Measurements from ENCODE around the gene RIPK1. TPM values are rescaled to one million over a fixed set of nuclear protein-coding genes. Genes with fewer than 3 reads are reported as not detected.

Gene RIPK1
- 30.5 and 32.9 TPM in 2 replicates for total RNA-seq

DNA sequence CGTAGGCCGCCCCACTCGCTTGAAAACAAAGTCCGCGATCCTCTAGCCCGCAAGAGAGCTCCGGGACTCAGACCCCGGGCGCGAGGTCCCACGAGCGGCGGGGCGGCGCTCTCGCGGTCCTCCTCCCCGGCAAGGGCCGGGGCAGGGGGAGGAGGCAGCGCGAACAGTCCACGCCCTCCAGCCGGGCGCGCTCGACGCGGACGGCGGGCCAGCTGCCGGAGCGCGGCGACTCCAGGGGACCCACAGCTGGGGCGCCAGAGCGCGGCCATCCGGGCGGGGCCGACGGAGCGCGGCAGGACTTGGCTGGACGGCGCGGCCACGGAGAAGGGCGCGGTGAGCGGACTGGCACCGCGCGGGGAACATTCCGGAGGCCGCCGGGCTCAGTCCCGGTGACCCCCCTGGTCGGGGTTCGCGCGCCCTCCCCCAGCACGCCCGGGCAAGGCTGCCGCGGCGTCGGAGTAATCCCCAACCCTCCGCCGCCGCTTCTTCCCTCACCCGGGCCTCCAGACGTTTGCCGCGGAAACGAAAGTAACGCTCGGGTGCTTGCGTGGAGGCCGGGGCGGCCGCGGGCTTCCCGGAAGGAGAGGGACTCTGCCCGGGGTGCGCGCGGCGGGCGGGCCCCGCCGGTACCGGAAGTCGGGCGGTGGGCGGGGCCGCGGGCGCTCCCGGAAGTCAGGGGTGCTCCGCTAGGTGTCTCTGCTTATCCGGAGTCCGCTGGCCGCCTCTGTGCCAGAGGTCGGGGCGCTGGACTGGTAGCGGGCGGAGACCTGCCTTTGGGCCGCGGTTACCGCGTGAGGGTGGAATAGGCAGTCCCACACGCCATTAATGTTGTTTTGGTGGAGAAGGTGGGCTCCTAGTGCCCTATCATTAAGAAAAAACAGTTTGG lies at the start of gene RIPK1:
TSS of gene RIPK1 (plus strand) at position 166 of the 886 bp plus-strand sequence. CDS start 8,330 bp downstream, outside the sequence.

DNA sequence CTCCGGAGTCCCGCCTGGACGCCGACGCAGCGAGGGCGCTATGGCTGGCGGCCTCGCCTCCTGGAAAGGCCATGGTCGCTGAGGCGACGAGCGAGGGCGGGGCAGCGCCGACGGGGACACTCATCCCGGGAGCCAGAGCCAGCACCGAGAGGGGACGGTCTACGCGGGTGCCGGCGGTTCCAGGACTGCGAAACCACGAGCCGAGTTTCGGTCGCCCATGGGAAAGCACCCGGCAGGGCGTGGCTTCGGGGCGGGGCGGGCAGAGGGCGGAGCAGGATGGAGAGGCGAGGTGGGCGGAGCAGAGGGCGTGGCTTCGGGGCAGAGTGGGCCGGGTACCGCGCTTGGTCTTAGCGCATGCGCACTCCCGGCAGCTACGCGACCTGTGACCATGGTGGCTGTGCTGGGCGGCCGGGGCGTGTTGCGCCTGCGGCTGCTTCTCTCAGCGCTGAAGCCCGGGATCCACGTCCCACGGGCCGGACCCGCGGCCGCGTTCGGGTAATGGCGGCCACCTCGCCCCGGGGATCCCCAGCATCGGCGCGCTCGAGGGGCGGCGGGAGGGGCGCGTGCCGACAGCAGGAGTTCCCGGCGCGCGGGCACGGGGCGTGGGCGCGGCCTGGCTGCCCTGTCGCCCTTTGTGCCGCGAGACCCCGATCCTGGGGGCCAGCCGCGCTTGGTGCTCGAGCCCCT lies 50.2 kb downstream of the RIPK1 start, which contains the start of gene BPHL:
TSS of gene BPHL (plus strand) at position 359 of the 687 bp plus-strand sequence. CDS start at position 389, 30 bp downstream.

DNA sequence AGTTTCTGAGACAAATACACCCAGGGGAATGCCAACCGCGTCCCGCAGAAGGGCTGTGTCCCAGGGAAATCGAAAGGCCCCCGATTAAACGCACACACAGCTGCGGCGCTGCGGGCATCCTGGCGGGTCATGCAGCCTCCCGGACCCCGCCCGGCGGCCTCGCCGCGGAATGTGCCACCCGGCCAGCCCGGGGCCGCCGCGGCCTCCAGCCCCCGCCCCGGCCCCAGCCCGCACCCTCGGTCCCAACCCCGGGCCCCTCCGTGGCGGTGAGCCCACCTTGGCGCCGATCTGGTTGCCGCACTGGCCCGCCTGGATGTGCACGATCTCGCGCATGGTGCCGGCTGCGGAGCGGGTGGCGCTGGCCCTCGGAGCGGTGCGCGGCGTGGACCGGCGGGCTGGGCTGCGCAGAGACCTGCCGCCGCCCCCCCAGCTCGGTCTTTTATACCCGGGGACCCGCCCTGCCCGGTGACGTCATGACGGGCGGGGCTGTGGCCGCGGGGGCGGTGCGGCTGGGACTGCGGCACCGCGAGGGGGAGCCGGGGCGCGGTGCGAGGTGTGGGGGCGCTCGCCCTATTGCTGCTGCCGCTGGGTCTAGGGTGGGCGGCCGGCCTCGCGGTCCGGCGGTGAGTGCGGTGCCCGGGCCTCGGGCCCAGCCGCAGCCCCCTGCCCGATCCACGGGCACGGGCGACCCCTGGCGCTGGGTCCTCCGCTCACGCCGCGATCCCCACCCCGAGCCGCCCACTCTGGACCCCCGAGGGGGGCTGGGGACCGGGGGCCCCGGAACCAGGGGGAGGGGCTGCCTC lies 89.0 kb downstream of the RIPK1 start, which contains the start of gene TUBB2A:
TSS of gene TUBB2A (minus strand) at position 414 of the 803 bp plus-strand sequence. CDS start at position 333, 81 bp downstream.

Small RNAs within 50 kb of the gene (small RNA-seq; reads per million reads assigned to genes)
- gene AL133351.4 = not detected
- not detected for gene RNA5SP201

Other genes starting within 250 kb of the RIPK1 start
- 20.8 and 25.4 TPM in 2 replicates for gene SERPINB1, start 226.6 kb upstream of the RIPK1 start, total RNA-seq
- gene SERPINB9, start 165.2 kb upstream of the RIPK1 start, total RNA-seq = 5.5 and 7.6 TPM in 2 replicates
- 81.9 and 98.2 TPM in 2 replicates for gene SERPINB6, start 96.9 kb upstream of the RIPK1 start, total RNA-seq
- 42.4 and 43.5 TPM in 2 replicates for gene NQO2, start 68.6 kb upstream of the RIPK1 start, total RNA-seq
- gene BPHL, start 50.2 kb downstream of the RIPK1 start, total RNA-seq = 19.1 and 20.2 TPM in 2 replicates
- 120 and 146 TPM in 2 replicates for gene TUBB2A, start 89.0 kb downstream of the RIPK1 start, total RNA-seq
- 6.8 and 8.4 TPM in 2 replicates for gene TUBB2B, start 159.2 kb downstream of the RIPK1 start, total RNA-seq
- 10.3 and 19.5 TPM in 2 replicates for gene PSMG4, start 190.5 kb downstream of the RIPK1 start, total RNA-seq